T-helper 17 cell (primary cell): ENCODE measurements around the gene MYRFL. TPM values are rescaled to one million over a fixed set of nuclear protein-coding genes. Genes with fewer than 3 reads are reported as not detected.

ENCODE experiments used
- ATAC-seq: fragments of 150-1000 bp; cut with Tn5 transposase; 2 replicates; pipeline ENCODE4 v1.10.0; 2021; ENCODE audit warnings: mild to moderate bottlenecking, moderate library complexity
- DNase-seq, 3 donors: peaks; one replicate each; pipeline versions ENCODE4 v3.0.0 to v3.0.0-alpha.2; 2020 to 2021
- H3K9me3 ChIP-seq: one replicate; pipeline ENCODE4 v1.7.0; 2013; ENCODE audit warnings: low read length, mild to moderate bottlenecking; ENCODE audit not compliant: control insufficient read depth, poor library complexity, severe bottlenecking
- H3K27ac Mint-ChIP-seq: one replicate; pipeline ENCODE4 v1.8.0; 2022; ENCODE audit warnings: mild to moderate bottlenecking, moderate library complexity, mixed read lengths
- H3K27me3 Mint-ChIP-seq: one replicate; pipeline ENCODE4 v1.8.0; 2022; ENCODE audit warnings: mixed read lengths
- H3K36me3 Mint-ChIP-seq: one replicate; pipeline ENCODE4 v1.8.0; 2022; ENCODE audit warnings: low read depth, mixed read lengths
- H3K4me1 Mint-ChIP-seq: one replicate; pipeline ENCODE4 v1.8.0; 2022; ENCODE audit warnings: mild to moderate bottlenecking, mixed read lengths
- H3K4me3 Mint-ChIP-seq: one replicate; pipeline ENCODE4 v1.8.0; 2022; ENCODE audit warnings: mild to moderate bottlenecking, moderate library complexity, mixed read lengths
- total RNA-seq, 4 donors: library from RNA in 2 of 4; stranded (reverse) in 2 of 4; gene quantifications; one replicate each; pipeline ENCODE4 v1.2.3 and lab custom pipeline; 2022 to 2026

MYRFL gene
- total RNA-seq, 2 donors from 2014 or later = not detected

GRCh38 chr12:69833696-69834095, 8.7 kb downstream of the MYRFL start:
- no peak overlapping the region for H3K27ac Mint-ChIP-seq
- no peak for DNase-seq
- peaks cover 35% of the 10 kb centered on the region for H3K27me3 Mint-ChIP-seq
- ATAC-seq = no peak
- H3K36me3 Mint-ChIP-seq = no peaks in the 10 kb centered on the region
- H3K4me1 Mint-ChIP-seq = no peaks in the 10 kb centered on the region
- no peaks in the 10 kb centered on the region for H3K9me3 ChIP-seq
- H3K4me3 Mint-ChIP-seq = no peak overlapping the region

GRCh38 chr12:69834147-69834546, 9.1 kb downstream of the MYRFL start:
- Mint-ChIP-seq H3K27ac (no peak overlapping the region), H3K27me3 (peaks cover 33% of the 10 kb centered on the region), H3K4me1 (no peaks in the 10 kb centered on the region), H3K4me3 (no peak overlapping the region), H3K36me3 (no peaks in the 10 kb centered on the region)
- no peak for ATAC-seq
- H3K9me3 ChIP-seq = no peaks in the 10 kb centered on the region
- DNase-seq = no peak

GRCh38 chr12:69834576-69834975, 9.5 kb downstream of the MYRFL start:
- no peaks in the 10 kb centered on the region for H3K4me1 Mint-ChIP-seq
- H3K27me3 Mint-ChIP-seq = peaks cover 29% of the 10 kb centered on the region
- no peaks in the 10 kb centered on the region for H3K36me3 Mint-ChIP-seq
- H3K27ac Mint-ChIP-seq = no peak overlapping the region
- no peaks in the 10 kb centered on the region for H3K9me3 ChIP-seq
- no peak for ATAC-seq
- no peak for DNase-seq
- H3K4me3 Mint-ChIP-seq = no peak overlapping the region

GRCh38 chr12:69835081-69835480, 10.1 kb downstream of the MYRFL start:
- Mint-ChIP-seq H3K4me1 (no peaks in the 10 kb centered on the region), H3K4me3 (no peak overlapping the region), H3K27ac (no peak overlapping the region), H3K36me3 (no peaks in the 10 kb centered on the region), H3K27me3 (peaks cover 30% of the 10 kb centered on the region)
- no peaks in the 10 kb centered on the region for H3K9me3 ChIP-seq
- DNase-seq = no peak
- ATAC-seq = no peak

- ATAC-seq = no peak
- no peak for DNase-seq
- Mint-ChIP-seq H3K27me3 (peaks cover 39% of the 10 kb centered on the region), H3K4me3 (no peak overlapping the region), H3K27ac (no peak overlapping the region), H3K4me1 (no peaks in the 10 kb centered on the region), H3K36me3 (peaks cover 3% of the 10 kb centered on the region)
- H3K9me3 ChIP-seq = no peaks in the 10 kb centered on the region
Observed at GRCh38 chr12:69836015-69836414, 11.0 kb downstream of the MYRFL start.

GRCh38 chr12:69837191-69837590, 12.2 kb downstream of the MYRFL start:
- Mint-ChIP-seq H3K27me3 (peaks cover 40% of the 10 kb centered on the region), H3K36me3 (peaks cover 3% of the 10 kb centered on the region)
- no peak for ATAC-seq

GRCh38 chr12:69837657-69838415, 12.8 kb downstream of the MYRFL start:
- Mint-ChIP-seq H3K4me3 (no peak overlapping the region), H3K36me3 (peaks cover 3% of the 10 kb centered on the region), H3K4me1 (no peaks in the 10 kb centered on the region), H3K27me3 (peaks cover 37% of the 10 kb centered on the region), H3K27ac (no peak overlapping the region)
- DNase-seq = no peak
- no peak for ATAC-seq
- no peaks in the 10 kb centered on the region for H3K9me3 ChIP-seq

More at GRCh38 chr12:69837191-69837590, 12.2 kb downstream of the MYRFL start:
- no peaks in the 10 kb centered on the region for H3K4me1 Mint-ChIP-seq
- no peak overlapping the region for H3K27ac Mint-ChIP-seq
- no peak for DNase-seq
- no peak overlapping the region for H3K4me3 Mint-ChIP-seq
- H3K9me3 ChIP-seq = no peaks in the 10 kb centered on the region

- no peaks in the 10 kb centered on the region for H3K9me3 ChIP-seq
- no peaks in the 10 kb centered on the region for H3K4me1 Mint-ChIP-seq
- no peak overlapping the region for H3K27ac Mint-ChIP-seq
- peaks cover 41% of the 10 kb centered on the region for H3K27me3 Mint-ChIP-seq
- H3K4me3 Mint-ChIP-seq = no peak overlapping the region
- no peak for DNase-seq
- ATAC-seq = no peak
- H3K36me3 Mint-ChIP-seq = peaks cover 3% of the 10 kb centered on the region
Observed at GRCh38 chr12:69840727-69841126, 15.7 kb downstream of the MYRFL start.

GRCh38 chr12:69843608-69844007, 18.6 kb downstream of the MYRFL start:
- H3K9me3 ChIP-seq = no peaks in the 10 kb centered on the region
- H3K4me3 Mint-ChIP-seq = no peak overlapping the region
- no peak for ATAC-seq
- no peak overlapping the region for H3K27ac Mint-ChIP-seq
- H3K27me3 Mint-ChIP-seq = peaks cover 32% of the 10 kb centered on the region
- no peaks in the 10 kb centered on the region for H3K4me1 Mint-ChIP-seq
- H3K36me3 Mint-ChIP-seq = peaks cover 3% of the 10 kb centered on the region
- no peak for DNase-seq

GRCh38 chr12:69844416-69844815, 19.4 kb downstream of the MYRFL start:
- DNase-seq (no peak), ATAC-seq (no peak)
- Mint-ChIP-seq H3K4me3 (no peak overlapping the region), H3K27ac (no peak overlapping the region), H3K4me1 (no peaks in the 10 kb centered on the region), H3K36me3 (peaks cover 3% of the 10 kb centered on the region), H3K27me3 (peaks cover 32% of the 10 kb centered on the region)
- H3K9me3 ChIP-seq = no peaks in the 10 kb centered on the region

GRCh38 chr12:69844836-69845235, 19.8 kb downstream of the MYRFL start:
- ATAC-seq (no peak), DNase-seq (no peak)
- H3K27me3 Mint-ChIP-seq = peaks cover 32% of the 10 kb centered on the region
- H3K9me3 ChIP-seq = no peaks in the 10 kb centered on the region
- no peaks in the 10 kb centered on the region for H3K4me1 Mint-ChIP-seq
- H3K4me3 Mint-ChIP-seq = no peak overlapping the region
- no peak overlapping the region for H3K27ac Mint-ChIP-seq
- peaks cover 3% of the 10 kb centered on the region for H3K36me3 Mint-ChIP-seq

- Mint-ChIP-seq H3K27ac (no peak overlapping the region), H3K36me3 (no peaks in the 10 kb centered on the region), H3K4me3 (no peak overlapping the region), H3K27me3 (peaks cover 16% of the 10 kb centered on the region), H3K4me1 (no peaks in the 10 kb centered on the region)
- H3K9me3 ChIP-seq = no peaks in the 10 kb centered on the region
- no peak for ATAC-seq
- no peak for DNase-seq
Observed at GRCh38 chr12:69846976-69847375, 21.9 kb downstream of the MYRFL start.

GRCh38 chr12:69851976-69852375, 26.9 kb downstream of the MYRFL start:
- no peak overlapping the region for H3K27ac Mint-ChIP-seq

More at GRCh38 chr12:69851976-69852375, 26.9 kb downstream of the MYRFL start:
- Mint-ChIP-seq H3K4me3 (no peak overlapping the region), H3K27me3 (peaks cover 4% of the 10 kb centered on the region), H3K4me1 (no peaks in the 10 kb centered on the region), H3K36me3 (no peaks in the 10 kb centered on the region)
- ATAC-seq = no peak
- no peaks in the 10 kb centered on the region for H3K9me3 ChIP-seq
- no peak for DNase-seq
